Measurements from ENCODE around the gene LRRC7.

- TF ChIP-seq EGR1 (IDR thresholded peaks at IDR 0.05; ENCODE audit: borderline replicate concordance, low read depth, low read length), result no peak
- no peak for TF ChIP-seq RFX5 (IDR thresholded peaks at IDR 0.05; ENCODE audit: borderline replicate concordance, low read depth, low read length)
- no peak for TF ChIP-seq CTCF (IDR thresholded peaks at IDR 0.05; ENCODE audit: control extremely low read depth in 1 of 3, insufficient read depth in 1 of 3, low read depth in 1 of 3, low read length in 3 of 3)
- no peak for TF ChIP-seq TBP (IDR thresholded peaks at IDR 0.05; ENCODE audit: low read depth, low read length)
- no peak for TF ChIP-seq HDAC2 (IDR thresholded peaks at IDR 0.05; ENCODE audit: borderline replicate concordance in 1 of 2, low read depth in 2 of 2, low read length in 2 of 2)
- no peak for TF ChIP-seq POU5F1 (IDR thresholded peaks at IDR 0.05; ENCODE audit: low read depth, low read length)
- TF ChIP-seq CHD2 (IDR thresholded peaks at IDR 0.05; ENCODE audit: low read length), result no peak
- no peak for TF ChIP-seq GABPA (IDR thresholded peaks at IDR 0.05; ENCODE audit: borderline replicate concordance, insufficient read depth, low read length)
- no peak for TF ChIP-seq FOSL1 (IDR thresholded peaks at IDR 0.05; ENCODE audit: insufficient read depth, low read depth, low read length)
- no peak for TF ChIP-seq MAX (IDR thresholded peaks at IDR 0.05)
These were observed 83.9 kb downstream of the LRRC7 start for GRCh38 chr1:69651656-69652055.
